ENCODE data around the gene KRTAP19-5. TPM values are rescaled to one million over a fixed set of nuclear protein-coding genes. Genes with fewer than 3 reads are reported as not detected.
"Not testable (repeated sequence)": the region's sequence is repeated elsewhere in the genome, so short reads cannot be mapped to it uniquely, and the experiment has no call there.

The KRTAP19-5 gene
- not detected for polyA plus RNA-seq (2013, experiment 1 of 2)
- not detected for polyA plus RNA-seq (2013, experiment 2 of 2)

GRCh38 chr21:30502041-30502440, at the start of gene KRTAP19-5:
TSS of gene KRTAP19-5 (minus strand) at chr21:30502141. CDS start at chr21:30502090, 51 bp downstream.
- no peak within 1 kb of the TSS for H3K27ac ChIP-seq (ENCODE audit: low read depth, low read length)
- 88% methylated on average over 5 of the region's 6 CpGs for WGBS
- no peaks in the 10 kb centered on the region for H3K36me3 ChIP-seq (ENCODE audit: insufficient read depth, low read length)
- H3K4me1 ChIP-seq (ENCODE audit: insufficient read depth, low read length) = no peaks in the 10 kb centered on the region
- H3K9ac ChIP-seq (ENCODE audit: low read depth, low read length) = no peak within 1 kb of the TSS
- no peak within 1 kb of the TSS for H3K4me3 ChIP-seq (ENCODE audit: low read length)
- H3K27me3 ChIP-seq (ENCODE audit: insufficient read depth, low read length) = no peaks in the 10 kb centered on the region
- H3K9me3 ChIP-seq (ENCODE audit: insufficient read depth, low read depth, low read length) = no peaks in the 10 kb centered on the region

DNA sequence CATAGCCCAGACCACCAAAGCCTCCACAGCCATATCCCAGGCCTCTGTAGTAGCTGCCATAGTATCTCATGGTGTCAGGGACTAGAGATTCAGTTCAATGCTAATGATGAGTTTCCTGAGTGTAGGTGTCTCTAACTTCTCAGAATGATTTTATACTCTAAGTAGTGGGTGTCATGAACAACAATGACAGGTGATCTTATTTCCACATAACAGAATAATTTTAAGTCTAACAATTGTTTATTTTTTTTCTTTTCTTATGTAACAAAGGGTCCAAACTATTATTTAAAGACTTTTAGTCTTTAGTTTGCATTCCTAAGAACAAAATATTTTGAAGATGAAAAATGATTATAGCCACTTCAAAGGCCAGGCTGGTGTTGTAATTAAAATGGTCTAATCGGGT, 39.8 kb upstream of the KRTAP19-5 start, which contains the start of gene KRTAP19-6:
KRTAP19-6 (minus strand) TSS at position 101 of the 400 bp plus-strand sequence; CDS start at position 70, 31 bp downstream.
- 86% methylated on average over 1 of the region's 1 CpG for WGBS
- Histone ChIP-seq H3K9me3 (ENCODE audit: insufficient read depth, low read depth, low read length) (no peaks in the 10 kb centered on the region), H3K4me3 (ENCODE audit: low read length) (no peak within 1 kb of the TSS), H3K36me3 (ENCODE audit: insufficient read depth, low read length) (no peaks in the 10 kb centered on the region), H3K27ac (ENCODE audit: low read depth, low read length) (no peak within 1 kb of the TSS), H3K9ac (ENCODE audit: low read depth, low read length) (no peak within 1 kb of the TSS), H3K27me3 (ENCODE audit: insufficient read depth, low read length) (no peaks in the 10 kb centered on the region), H3K4me1 (ENCODE audit: insufficient read depth, low read length) (no peaks in the 10 kb centered on the region)

- Histone ChIP-seq H3K36me3 (ENCODE audit: insufficient read depth, low read length) (no peaks in the 10 kb centered on the region), H3K27me3 (ENCODE audit: insufficient read depth, low read length) (no peaks in the 10 kb centered on the region), H3K9me3 (ENCODE audit: insufficient read depth, low read depth, low read length) (peaks cover 4% of the 10 kb centered on the region; the same call in 1 of the 2 replicates), H3K4me3 (ENCODE audit: low read length) (no peak overlapping the region), H3K27ac (ENCODE audit: low read depth, low read length) (no peak overlapping the region), H3K9ac (ENCODE audit: low read depth, low read length) (no peak overlapping the region), H3K4me1 (ENCODE audit: insufficient read depth, low read length) (no peaks in the 10 kb centered on the region)
- WGBS = 100% methylated on average over 1 of the region's 1 CpG
Measured at GRCh38 chr21:30518876-30519275, 16.9 kb upstream of the KRTAP19-5 start.

- Histone ChIP-seq H3K9ac (ENCODE audit: low read depth, low read length) (no peak overlapping the region), H3K4me1 (ENCODE audit: insufficient read depth, low read length) (no peaks in the 10 kb centered on the region), H3K4me3 (ENCODE audit: low read length) (no peak overlapping the region), H3K27me3 (ENCODE audit: insufficient read depth, low read length) (no peaks in the 10 kb centered on the region), H3K27ac (ENCODE audit: low read depth, low read length) (no peak overlapping the region), H3K36me3 (ENCODE audit: insufficient read depth, low read length) (no peaks in the 10 kb centered on the region), H3K9me3 (ENCODE audit: insufficient read depth, low read depth, low read length) (no peaks in the 10 kb centered on the region)
- 87% methylated on average over 1 of the region's 1 CpG for WGBS
Measured at GRCh38 chr21:30515681-30516080, 13.7 kb upstream of the KRTAP19-5 start.

- H3K27ac ChIP-seq (ENCODE audit: low read depth, low read length); H3K9me3 ChIP-seq (ENCODE audit: insufficient read depth, low read depth, low read length); H3K27me3 ChIP-seq (ENCODE audit: insufficient read depth, low read length); H3K36me3 ChIP-seq (ENCODE audit: insufficient read depth, low read length); H3K9ac ChIP-seq (ENCODE audit: low read depth, low read length); H3K4me3 ChIP-seq (ENCODE audit: low read length); H3K4me1 ChIP-seq (ENCODE audit: insufficient read depth, low read length): not testable (repeated sequence)
- WGBS = 29% methylated on average over 4 of the region's 4 CpGs
Measured at GRCh38 chr21:30505621-30506205, 3.8 kb upstream of the KRTAP19-5 start.

- no peak within 1 kb of the TSS for H3K9ac ChIP-seq (ENCODE audit: low read depth, low read length)
- no peak within 1 kb of the TSS for H3K4me3 ChIP-seq (ENCODE audit: low read length)
- WGBS = 79% methylated on average over 2 of the region's 4 CpGs
- H3K27ac ChIP-seq (ENCODE audit: low read depth, low read length) = no peak within 1 kb of the TSS
- H3K27me3 ChIP-seq (ENCODE audit: insufficient read depth, low read length) = no peaks in the 10 kb centered on the region
- no peaks in the 10 kb centered on the region for H3K36me3 ChIP-seq (ENCODE audit: insufficient read depth, low read length)
- no peaks in the 10 kb centered on the region for H3K4me1 ChIP-seq (ENCODE audit: insufficient read depth, low read length)
- no peaks in the 10 kb centered on the region for H3K9me3 ChIP-seq (ENCODE audit: insufficient read depth, low read depth, low read length)
Measured at GRCh38 chr21:30497065-30497464, 4.9 kb downstream of the KRTAP19-5 start, which contains the start of gene KRTAP19-4. TSS of gene KRTAP19-4 (minus strand) at chr21:30497165. CDS start at chr21:30497110, 55 bp downstream.

GRCh38 chr21:30491963-30492428, 9.9 kb downstream of the KRTAP19-5 start, which contains the start of gene KRTAP19-3:
TSS of gene KRTAP19-3 (minus strand) at chr21:30492013. CDS start at chr21:30491957, 56 bp downstream.
- peaks cover 5% of the 10 kb centered on the region; the same call in 1 of the 2 replicates for H3K9me3 ChIP-seq (ENCODE audit: insufficient read depth, low read depth, low read length)
- WGBS = 100% methylated on average over 1 of the region's 2 CpGs

GRCh38 chr21:30487336-30487735, 14.6 kb downstream of the KRTAP19-5 start, which contains the start of gene KRTAP19-2:
TSS of gene KRTAP19-2 (minus strand) at chr21:30487436. CDS start at chr21:30487348, 88 bp downstream.
- H3K27me3 ChIP-seq (ENCODE audit: insufficient read depth, low read length) = no peaks in the 10 kb centered on the region
- H3K4me3 ChIP-seq (ENCODE audit: low read length) = no peak within 1 kb of the TSS
- H3K36me3 ChIP-seq (ENCODE audit: insufficient read depth, low read length) = no peaks in the 10 kb centered on the region
- peaks cover 24% of the 10 kb centered on the region for H3K9me3 ChIP-seq (ENCODE audit: insufficient read depth, low read depth, low read length)
- H3K27ac ChIP-seq (ENCODE audit: low read depth, low read length) = no peak within 1 kb of the TSS
- WGBS = 91% methylated on average over 2 of the region's 2 CpGs
- no peak within 1 kb of the TSS for H3K9ac ChIP-seq (ENCODE audit: low read depth, low read length)
- H3K4me1 ChIP-seq (ENCODE audit: insufficient read depth, low read length) = no peaks in the 10 kb centered on the region

More at GRCh38 chr21:30491963-30492428, 9.9 kb downstream of the KRTAP19-5 start, which contains the start of gene KRTAP19-3:
- H3K9ac ChIP-seq (ENCODE audit: low read depth, low read length) = no peak within 1 kb of the TSS
- no peak within 1 kb of the TSS for H3K4me3 ChIP-seq (ENCODE audit: low read length)
- H3K27ac ChIP-seq (ENCODE audit: low read depth, low read length) = no peak within 1 kb of the TSS
- H3K4me1 ChIP-seq (ENCODE audit: insufficient read depth, low read length) = no peaks in the 10 kb centered on the region
- H3K27me3 ChIP-seq (ENCODE audit: insufficient read depth, low read length) = no peaks in the 10 kb centered on the region
- H3K36me3 ChIP-seq (ENCODE audit: insufficient read depth, low read length) = no peaks in the 10 kb centered on the region

GRCh38 chr21:30486180-30486579, 15.8 kb downstream of the KRTAP19-5 start:
- no peak overlapping the region for H3K9ac ChIP-seq (ENCODE audit: low read depth, low read length)
- H3K9me3 ChIP-seq (ENCODE audit: insufficient read depth, low read depth, low read length) = peaks cover 24% of the 10 kb centered on the region
- no peaks in the 10 kb centered on the region for H3K36me3 ChIP-seq (ENCODE audit: insufficient read depth, low read length)
- no peak overlapping the region for H3K4me3 ChIP-seq (ENCODE audit: low read length)
- no peaks in the 10 kb centered on the region for H3K27me3 ChIP-seq (ENCODE audit: insufficient read depth, low read length)
- H3K27ac ChIP-seq (ENCODE audit: low read depth, low read length) = no peak overlapping the region
- WGBS = 79% methylated on average over 2 of the region's 2 CpGs
- H3K4me1 ChIP-seq (ENCODE audit: insufficient read depth, low read length) = no peaks in the 10 kb centered on the region

DNA sequence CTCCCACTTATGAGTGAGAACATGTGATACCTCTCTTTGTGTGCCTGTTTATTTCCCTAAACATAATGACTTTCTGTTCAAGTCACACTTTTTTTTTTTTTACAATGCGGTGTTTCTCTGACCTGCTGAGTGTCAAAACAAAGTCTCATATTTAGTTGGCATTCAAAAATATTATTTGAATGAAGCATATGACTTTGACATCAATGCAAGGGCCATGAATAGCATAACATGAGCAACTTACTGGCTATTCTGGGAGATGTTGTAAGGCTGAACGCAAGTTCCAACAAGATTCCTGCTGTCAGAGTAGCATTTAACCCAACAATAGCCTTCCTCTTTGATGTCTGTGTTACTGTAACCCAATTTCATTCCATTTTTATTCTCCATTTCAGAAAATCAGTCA, 19.8 kb downstream of the KRTAP19-5 start:
- Histone ChIP-seq H3K27ac (ENCODE audit: low read depth, low read length) (no peak overlapping the region), H3K9ac (ENCODE audit: low read depth, low read length) (no peak overlapping the region), H3K9me3 (ENCODE audit: insufficient read depth, low read depth, low read length) (peaks cover 20% of the 10 kb centered on the region), H3K4me3 (ENCODE audit: low read length) (no peak overlapping the region), H3K4me1 (ENCODE audit: insufficient read depth, low read length) (no peaks in the 10 kb centered on the region), H3K27me3 (ENCODE audit: insufficient read depth, low read length) (no peaks in the 10 kb centered on the region), H3K36me3 (ENCODE audit: insufficient read depth, low read length) (no peaks in the 10 kb centered on the region)
- 94% methylated on average over 2 of the region's 2 CpGs for WGBS

- Histone ChIP-seq H3K9me3 (ENCODE audit: insufficient read depth, low read depth, low read length) (0 out of 2 replicates have a peak, but pooled peaks cover 4% of the 10 kb centered on the region), H3K27me3 (ENCODE audit: insufficient read depth, low read length) (no peaks in the 10 kb centered on the region), H3K4me1 (ENCODE audit: insufficient read depth, low read length) (no peaks in the 10 kb centered on the region), H3K4me3 (ENCODE audit: low read length) (no peak within 1 kb of the TSS), H3K9ac (ENCODE audit: low read depth, low read length) (no peak within 1 kb of the TSS), H3K36me3 (ENCODE audit: insufficient read depth, low read length) (no peaks in the 10 kb centered on the region), H3K27ac (ENCODE audit: low read depth, low read length) (no peak within 1 kb of the TSS)
- WGBS = 96% methylated on average over 7 of the region's 7 CpGs
Measured at GRCh38 chr21:30480145-30480544, 21.8 kb downstream of the KRTAP19-5 start, which contains the start of gene KRTAP19-1. TSS of gene KRTAP19-1 (minus strand) at chr21:30480367. CDS start at chr21:30480317, 50 bp downstream.
